Measurements from ENCODE around the gene LTB4R2.

- TF ChIP-seq CTCF (conservative IDR thresholded peaks at IDR 0.05), result no peak
- no peak for TF ChIP-seq EZH2 (IDR thresholded peaks at IDR 0.05; ENCODE audit: low read depth)
These were observed 32.9 kb upstream of the LTB4R2 start for GRCh38 chr14:24277071-24277470.

Data from PC-9 (cell line).